ENCODE results near the gene DLGAP1.
"Not testable (repeated sequence)": the region's sequence is repeated elsewhere in the genome, so short reads cannot be mapped to it uniquely, and the experiment has no call there.

DLGAP1 gene

GRCh38 chr18:4384932-4385331 lies 70.2 kb downstream of the DLGAP1 start:
- DNase-seq: no peak

DNA sequence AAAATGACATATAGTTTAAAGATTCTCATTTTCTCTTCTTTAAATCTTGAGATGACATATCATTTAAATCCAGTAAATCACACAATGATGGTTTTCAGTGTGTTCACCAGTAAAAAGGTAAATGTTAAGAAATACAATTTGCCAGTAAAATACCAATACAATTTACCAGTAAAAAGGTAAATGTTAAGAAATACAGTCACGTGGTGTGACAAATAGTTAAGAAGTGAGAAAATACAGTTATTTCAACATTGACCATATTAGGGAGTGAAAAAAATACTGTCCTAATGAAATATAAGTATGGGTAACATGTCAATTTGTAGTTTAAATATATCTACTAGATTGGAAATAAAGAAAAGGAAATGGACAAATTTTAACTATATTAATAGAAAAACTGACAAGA lies 80.5 kb downstream of the DLGAP1 start:
- no peak for DNase-seq

GRCh38 chr18:4369705-4370104 lies 85.4 kb downstream of the DLGAP1 start:
- DNase-seq: no peak

- DNase-seq: no peak
Measured at GRCh38 chr18:4360221-4360715, 94.8 kb downstream of the DLGAP1 start.

DNA sequence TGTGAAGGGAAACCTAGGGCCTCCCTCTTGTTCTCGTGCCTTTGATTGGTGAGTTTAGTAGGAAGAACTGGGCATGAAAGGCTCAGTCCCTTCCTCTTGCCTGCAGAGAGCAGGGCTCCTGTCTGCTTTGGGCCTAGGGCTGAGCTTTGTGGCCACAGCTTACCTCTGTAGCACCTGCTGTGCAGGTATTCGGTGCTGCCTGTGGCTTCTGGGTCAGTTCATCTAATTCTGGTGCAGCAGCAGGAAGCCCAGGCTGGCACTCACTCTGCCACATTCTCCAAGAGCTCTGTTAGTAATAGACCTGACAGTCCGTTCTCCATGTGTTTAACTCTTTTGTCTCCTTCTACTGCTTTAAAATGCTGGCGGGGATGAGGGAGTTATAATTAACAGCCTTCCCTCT lies 96.5 kb downstream of the DLGAP1 start:
- no peak for DNase-seq

DNA sequence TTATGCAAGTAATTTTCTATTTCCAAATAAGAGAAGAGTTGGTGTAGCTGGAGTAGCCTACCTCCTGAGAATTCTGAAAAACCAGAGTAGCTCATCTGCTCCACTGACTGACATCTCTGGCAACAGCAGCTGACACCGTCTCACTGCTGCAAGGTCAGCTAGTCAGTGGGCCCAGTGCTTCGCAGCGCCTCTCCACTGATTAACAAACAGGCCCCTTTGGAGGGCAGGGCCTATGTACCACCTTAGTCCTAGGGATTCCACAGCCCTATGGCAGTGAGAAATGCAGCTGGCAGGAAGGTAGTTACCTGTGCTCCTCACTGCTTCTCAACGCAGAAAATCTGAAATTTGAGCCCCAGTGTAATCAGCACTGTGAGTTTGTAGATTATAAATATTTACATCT lies 97.5 kb downstream of the DLGAP1 start:
- no peak for DNase-seq

DNA sequence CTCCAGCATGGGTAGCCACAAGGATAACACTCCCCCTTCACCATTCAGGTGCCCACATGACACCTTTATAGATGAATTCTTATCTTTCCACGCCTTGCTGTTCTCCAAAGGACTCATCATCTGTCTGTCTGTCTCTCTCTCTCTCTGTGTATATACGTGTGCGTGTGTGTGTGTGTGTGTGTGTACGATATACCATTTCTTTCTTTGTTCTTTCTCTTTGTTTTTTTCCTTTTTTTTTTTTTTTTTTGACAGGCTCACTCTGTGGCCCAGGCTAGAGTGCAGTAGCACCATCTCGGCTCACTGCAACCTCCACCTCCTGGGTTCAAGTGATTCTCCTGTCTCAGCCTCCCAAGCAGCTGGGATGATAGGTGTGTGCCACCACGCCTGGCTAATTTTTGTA lies 98.2 kb downstream of the DLGAP1 start:
- no peak for DNase-seq

GRCh38 chr18:4353853-4354418 lies 101.2 kb downstream of the DLGAP1 start:
- no peak for DNase-seq

GRCh38 chr18:4352746-4353551 lies 102.2 kb downstream of the DLGAP1 start:
- no peak for DNase-seq

GRCh38 chr18:4351005-4351404 lies 104.1 kb downstream of the DLGAP1 start:
- DNase-seq: no peak

DNA sequence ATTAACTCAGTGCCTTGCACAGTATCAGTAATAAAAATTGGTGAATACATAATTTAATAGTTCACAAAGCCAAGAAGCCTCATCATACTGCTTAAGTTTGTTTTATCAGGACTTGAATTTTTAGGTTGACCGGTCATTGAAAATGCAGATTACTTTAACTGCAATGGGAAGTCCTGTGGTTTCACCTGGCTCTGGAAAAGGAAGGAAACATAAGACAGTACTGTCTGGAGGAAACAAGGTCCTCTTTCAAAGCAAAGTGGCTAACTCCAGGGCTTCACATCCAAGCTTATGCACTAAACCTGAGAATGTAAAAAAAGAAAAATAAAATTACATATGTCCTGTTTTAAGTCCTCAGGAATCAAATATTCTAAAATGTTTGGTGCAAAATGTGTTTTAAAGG lies 119.7 kb downstream of the DLGAP1 start:
- DNase-seq: no peak

DNA sequence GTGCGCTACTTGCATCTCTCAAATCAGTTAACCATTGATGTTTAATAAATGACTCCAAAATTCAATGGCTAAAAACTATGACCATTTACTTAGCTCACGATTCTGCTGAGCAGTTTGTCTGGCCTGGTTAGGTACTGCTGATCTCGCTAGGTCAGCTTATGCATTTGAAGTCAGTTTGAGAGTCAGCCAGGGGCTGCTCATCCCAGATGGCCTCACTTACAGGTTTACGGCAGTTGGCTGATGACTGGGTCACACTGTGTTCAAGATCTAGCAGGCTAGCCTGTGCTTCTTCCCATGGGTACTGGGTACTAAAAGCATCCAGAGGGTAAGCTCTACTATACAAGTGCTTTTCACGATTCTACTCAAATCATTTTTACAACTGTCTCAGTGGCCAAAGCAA lies 122.1 kb downstream of the DLGAP1 start:
- DNase-seq: no peak

GRCh38 chr18:4319738-4320677 lies 135.1 kb downstream of the DLGAP1 start:
- DNase-seq: no peak

- DNase-seq: no peak
Measured at GRCh38 chr18:4318311-4318710, 136.8 kb downstream of the DLGAP1 start.

DNA sequence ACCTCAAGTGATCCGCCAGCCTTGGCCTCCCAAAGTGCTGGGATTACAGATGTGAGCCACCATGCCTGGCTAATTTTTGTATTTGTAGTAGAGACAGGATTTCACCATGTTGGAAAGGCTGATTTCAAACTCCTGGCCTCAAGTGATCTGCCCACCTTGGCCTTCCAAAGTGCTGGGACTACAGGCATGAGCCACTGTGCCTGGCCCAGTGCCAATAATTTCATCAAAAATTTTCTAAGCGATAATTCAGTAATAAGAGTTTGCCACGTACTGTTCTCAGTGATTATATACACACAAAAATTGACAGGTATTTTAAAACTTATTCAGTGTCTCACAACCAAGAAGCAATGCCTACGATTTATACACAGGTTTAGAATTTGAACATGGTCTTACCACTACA lies 143.2 kb downstream of the DLGAP1 start:
- DNase-seq: not testable (repeated sequence)

DNA sequence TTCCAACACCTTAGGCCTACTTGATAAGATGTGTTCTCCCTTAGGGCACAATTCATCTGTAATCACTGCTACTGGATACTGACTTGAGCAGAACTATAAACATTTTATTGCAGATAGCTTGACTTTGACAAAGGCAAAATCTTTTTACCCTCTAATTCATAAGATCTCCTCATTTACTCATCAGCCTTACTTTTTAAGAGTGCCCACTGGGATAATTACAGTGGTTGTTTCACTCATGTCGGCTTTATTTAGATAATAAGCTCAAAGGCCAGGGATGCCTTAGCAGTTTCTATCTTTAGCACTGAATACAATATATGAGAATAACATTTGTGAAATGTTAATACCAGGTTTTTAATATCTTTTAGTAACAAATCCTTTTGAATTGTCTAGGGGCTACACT lies 144.0 kb downstream of the DLGAP1 start:
- no peak for DNase-seq

DNA sequence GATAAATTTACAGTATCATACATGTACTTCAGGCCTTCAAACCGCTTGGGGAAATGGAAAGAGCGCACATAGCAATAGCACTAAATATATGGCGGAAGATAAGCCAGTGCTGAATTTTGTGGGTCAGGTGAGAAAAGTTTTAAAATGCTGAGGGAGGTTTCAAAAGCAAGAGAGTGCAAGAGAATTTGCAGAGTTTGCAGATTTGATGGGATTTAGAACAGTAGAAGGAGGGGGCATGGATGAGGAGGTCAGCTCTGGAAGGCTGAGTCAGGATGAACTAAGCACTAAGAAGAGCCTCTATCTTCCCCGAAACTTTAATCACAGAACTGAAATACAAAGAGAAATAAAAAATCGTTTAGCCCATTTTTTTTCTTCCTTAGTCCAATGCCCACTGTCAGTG lies 145.9 kb downstream of the DLGAP1 start:
- no peak for DNase-seq

- no peak for DNase-seq
Measured at GRCh38 chr18:4308576-4308975, 146.5 kb downstream of the DLGAP1 start.

- no peak for DNase-seq
Measured at GRCh38 chr18:4299395-4299794, 155.7 kb downstream of the DLGAP1 start.

- DNase-seq: no peak
Measured at GRCh38 chr18:4293337-4293736, 161.8 kb downstream of the DLGAP1 start.

DNA sequence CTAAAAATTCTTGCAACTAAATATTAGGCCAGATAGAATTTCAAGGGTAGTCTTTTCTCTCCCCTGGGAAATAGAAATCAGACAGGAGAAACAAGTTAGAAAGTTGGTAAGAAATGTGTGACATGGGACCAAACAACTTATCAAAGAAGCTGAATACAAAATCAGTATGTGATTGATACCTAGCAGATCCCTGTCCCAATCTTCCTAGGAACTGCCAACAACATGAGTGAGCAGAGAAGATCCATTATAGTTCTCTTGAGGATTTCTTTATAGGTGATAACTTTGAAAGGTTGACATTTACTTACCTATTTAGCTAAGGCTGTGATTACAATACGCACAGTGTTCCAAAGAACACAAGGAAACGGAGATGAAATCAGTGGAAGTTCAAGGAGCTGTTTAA lies 162.4 kb downstream of the DLGAP1 start:
- DNase-seq: no peak

- DNase-seq: not testable (repeated sequence)
Measured at GRCh38 chr18:4287340-4287739, 167.8 kb downstream of the DLGAP1 start.

DNA sequence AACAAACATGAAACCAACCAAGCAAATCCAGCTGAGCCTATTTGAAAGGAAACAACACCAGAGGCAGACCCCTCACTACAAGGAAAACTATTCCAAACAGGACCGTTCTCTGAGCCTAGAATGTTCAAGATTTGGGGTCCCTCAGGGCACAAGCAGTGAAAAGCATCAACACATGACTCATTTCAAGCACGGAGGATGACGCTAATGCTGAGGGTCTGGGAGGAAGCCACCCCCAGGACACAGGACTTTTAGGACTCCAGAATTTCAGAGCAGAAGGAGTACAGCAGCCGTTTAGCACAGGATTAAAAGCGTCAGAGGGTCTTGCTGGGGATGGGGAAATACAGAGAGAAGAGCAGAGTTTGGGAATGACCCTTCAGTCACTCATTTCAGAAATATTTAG lies 168.9 kb downstream of the DLGAP1 start:
- no peak for DNase-seq

GRCh38 chr18:4285525-4285924 lies 169.6 kb downstream of the DLGAP1 start:
- DNase-seq: no peak

Measured in activated CD4-positive, alpha-beta T cell treated with anti-CD3 and anti-CD28 coated beads, Interleukin-2, amount 50 U/mL, for 16 hours (primary cell).